GM12872 (cell line): ENCODE data around the gene TACC2.

Experiments used
- CTCF ChIP-seq: IDR thresholded peaks from 3 replicates; pipeline ENCODE4 v1.5.1; 2011; ENCODE audit warnings: low read depth, mild to moderate bottlenecking, low read length, moderate library complexity; ENCODE audit not compliant: insufficient read depth

TACC2 gene

DNA sequence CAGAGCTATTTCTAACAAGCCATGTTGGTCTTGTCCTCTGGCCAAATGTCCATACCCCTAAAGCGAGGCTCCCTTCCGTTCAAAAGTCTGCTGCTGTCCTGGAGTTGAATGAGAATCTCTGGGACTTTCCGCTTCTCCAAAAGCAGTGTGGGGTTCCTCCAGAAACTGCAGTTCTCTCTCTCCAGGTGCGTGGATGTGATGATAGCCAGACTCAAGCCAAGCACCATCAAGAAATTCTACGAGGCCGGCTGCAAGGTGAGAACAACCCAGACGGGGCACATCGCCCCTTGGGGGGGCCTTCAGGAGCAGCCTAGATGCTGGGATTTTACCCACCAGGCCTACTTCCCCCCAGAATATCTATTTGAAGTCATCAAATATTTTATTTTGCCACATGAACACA is 308.6 kb downstream of the TACC2 start:
- no peak for TF ChIP-seq CTCF

DNA sequence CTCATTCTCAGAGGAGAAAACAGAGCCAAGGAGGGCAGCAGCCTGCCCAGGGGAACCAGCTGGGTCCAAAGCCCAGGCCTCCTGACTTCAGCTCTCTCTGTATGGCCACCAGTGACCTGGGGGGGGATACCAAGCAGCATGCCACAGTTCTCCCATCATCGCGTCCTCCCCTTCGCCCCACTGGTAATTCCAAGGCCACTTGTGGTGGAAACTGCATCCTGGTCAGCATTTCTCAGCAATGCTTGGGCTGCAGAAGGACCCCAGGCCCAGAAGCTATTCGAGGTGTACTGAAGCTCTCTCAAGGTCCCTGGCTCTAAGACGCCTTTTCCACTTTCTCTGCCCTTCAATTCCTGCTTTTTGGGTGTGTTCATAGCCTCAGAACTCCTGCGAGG is 309.2 kb downstream of the TACC2 start:
- TF ChIP-seq CTCF, result no peak

DNA sequence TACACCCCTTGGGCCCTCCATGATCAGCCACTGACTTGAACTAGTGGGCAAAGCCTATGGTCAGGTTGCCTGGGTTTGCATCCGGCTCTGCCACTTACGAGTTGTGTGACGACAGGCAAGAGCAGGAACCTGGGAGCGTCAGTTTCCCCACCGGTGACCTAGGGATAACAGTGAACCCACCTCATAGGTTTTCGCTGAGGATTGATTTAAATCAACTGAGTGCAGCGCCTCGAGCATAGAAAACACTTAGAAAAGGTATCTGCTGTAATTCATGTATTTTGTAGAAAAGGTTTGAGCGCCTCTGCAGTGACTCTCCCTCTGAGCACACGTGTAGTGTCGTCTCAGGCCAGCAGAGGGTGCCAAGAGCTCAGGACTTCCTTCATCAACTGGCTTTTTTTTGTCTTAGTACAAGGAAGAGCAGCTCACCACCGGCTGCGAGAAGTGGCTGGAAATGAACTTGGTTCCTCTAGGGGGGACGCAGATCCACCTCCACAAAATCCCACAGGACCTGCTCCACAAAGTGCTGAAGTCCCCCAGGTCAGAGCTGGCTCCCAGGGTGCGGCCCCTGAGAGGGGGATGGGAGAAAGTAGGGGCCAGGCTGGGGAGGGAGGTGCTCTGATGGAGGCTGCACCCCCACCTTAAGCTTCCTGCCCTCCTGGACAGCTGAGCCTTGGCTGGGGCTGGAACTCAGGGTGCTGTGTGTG is 309.8 kb downstream of the TACC2 start:
- TF ChIP-seq CTCF, result peak; percentile 89

GRCh38 chr10:122299423-122300075 is 310.6 kb downstream of the TACC2 start:
- TF ChIP-seq CTCF, result no peak

GRCh38 chr10:122301055-122301810 is 312.3 kb downstream of the TACC2 start:
- no peak for TF ChIP-seq CTCF

- no peak for TF ChIP-seq CTCF
Observed at GRCh38 chr10:122301811-122302115, 312.8 kb downstream of the TACC2 start.

- TF ChIP-seq CTCF, result no peak
Observed at GRCh38 chr10:122302315-122302714, 313.4 kb downstream of the TACC2 start.
